Measurements from ENCODE around the gene NRAP.

The NRAP gene

DNA sequence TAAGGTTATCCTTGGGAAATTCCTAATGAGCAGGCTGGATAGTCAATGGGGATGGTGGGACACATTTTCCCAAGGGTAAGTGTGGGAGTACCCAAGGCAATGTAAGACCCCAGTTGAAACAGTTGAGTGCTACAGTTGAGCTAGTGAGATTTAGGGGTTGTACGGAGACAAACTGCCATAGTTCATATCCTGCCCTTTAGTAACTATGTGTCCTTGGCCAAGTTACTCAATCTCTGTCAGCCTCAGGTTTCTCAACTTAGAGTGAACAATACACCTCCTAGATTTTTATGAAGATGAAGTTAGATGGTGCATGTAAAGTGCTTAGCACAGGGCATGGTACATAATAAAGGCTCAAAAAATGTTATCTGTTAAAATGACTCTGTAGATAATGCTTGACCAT lies 90.5 kb downstream of the NRAP start:
- no peak overlapping the region for H3K4me3 ChIP-seq (ENCODE audit: low read depth, low read length)
- TF ChIP-seq, protein P1, sequence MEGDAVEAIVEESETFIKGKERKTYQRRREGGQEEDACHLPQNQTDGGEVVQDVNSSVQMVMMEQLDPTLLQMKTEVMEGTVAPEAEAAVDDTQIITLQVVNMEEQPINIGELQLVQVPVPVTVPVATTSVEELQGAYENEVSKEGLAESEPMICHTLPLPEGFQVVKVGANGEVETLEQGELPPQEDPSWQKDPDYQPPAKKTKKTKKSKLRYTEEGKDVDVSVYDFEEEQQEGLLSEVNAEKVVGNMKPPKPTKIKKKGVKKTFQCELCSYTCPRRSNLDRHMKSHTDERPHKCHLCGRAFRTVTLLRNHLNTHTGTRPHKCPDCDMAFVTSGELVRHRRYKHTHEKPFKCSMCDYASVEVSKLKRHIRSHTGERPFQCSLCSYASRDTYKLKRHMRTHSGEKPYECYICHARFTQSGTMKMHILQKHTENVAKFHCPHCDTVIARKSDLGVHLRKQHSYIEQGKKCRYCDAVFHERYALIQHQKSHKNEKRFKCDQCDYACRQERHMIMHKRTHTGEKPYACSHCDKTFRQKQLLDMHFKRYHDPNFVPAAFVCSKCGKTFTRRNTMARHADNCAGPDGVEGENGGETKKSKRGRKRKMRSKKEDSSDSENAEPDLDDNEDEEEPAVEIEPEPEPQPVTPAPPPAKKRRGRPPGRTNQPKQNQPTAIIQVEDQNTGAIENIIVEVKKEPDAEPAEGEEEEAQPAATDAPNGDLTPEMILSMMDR (IDR thresholded peaks at IDR 0.05; ENCODE audit: low read depth, low read length), result no peak

DNA sequence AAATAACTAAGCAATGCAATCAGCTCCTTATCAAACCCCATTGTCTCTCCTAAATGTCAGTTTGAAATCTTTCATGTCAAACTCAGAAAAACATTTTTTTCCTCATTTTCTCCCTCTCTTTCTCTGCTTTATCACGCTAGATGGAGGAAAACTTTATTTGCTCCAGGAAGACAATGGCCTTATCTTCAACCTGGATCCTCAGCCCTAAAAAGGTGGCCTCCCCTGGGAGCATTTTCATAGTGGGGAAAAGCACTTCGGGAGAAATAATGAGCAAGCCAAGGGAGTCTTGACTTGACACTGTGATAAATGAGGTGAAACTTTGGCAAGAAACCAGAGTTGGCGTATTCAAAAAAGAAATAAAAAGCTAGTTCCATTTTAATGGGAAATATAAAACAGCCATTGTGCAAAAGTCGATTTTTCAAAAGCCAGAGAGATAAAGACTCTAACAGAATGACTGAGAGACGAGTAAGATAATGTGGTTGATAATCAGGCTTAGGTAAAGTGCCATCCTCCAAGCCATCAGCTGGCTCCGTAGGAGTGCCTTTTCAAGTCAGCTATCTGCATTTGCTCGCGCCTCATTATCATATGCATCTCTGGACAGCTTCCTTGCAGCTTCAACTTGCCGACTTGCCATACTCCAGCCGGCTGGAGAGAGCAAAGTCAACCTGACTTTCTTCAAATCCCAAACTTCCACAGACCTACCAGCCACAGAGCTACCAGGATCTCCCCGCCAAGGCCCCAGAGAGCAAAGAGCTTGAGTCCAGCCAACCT lies 91.1 kb downstream of the NRAP start:
- H3K4me3 ChIP-seq (ENCODE audit: low read depth, low read length), result no peak overlapping the region
- TF ChIP-seq, protein P1 (IDR thresholded peaks at IDR 0.05; ENCODE audit: low read depth, low read length), result no peak

DNA sequence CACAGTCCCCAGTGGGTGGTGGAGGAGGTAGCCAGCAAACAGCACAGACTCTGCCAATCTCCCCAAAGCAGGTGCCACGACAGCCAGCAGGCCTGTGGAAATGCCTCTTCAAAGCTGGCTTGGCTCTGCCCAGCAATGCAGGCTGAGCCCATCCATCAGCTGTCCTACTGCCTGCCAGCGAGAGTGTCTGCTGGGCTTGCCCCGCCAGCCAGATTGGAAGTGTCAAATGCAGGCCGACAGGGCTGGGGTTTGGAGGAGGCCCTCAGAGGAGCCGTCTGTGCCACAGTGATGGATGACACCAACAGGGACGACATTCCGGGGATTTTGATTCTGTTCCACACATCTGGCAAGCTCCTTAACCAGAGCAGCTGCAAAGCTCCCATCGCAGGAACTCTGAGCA lies 94.3 kb downstream of the NRAP start:
- H3K4me3 ChIP-seq (ENCODE audit: low read depth, low read length), result no peak overlapping the region
- TF ChIP-seq, protein P1 (IDR thresholded peaks at IDR 0.05; ENCODE audit: low read depth, low read length), result no peak

DNA sequence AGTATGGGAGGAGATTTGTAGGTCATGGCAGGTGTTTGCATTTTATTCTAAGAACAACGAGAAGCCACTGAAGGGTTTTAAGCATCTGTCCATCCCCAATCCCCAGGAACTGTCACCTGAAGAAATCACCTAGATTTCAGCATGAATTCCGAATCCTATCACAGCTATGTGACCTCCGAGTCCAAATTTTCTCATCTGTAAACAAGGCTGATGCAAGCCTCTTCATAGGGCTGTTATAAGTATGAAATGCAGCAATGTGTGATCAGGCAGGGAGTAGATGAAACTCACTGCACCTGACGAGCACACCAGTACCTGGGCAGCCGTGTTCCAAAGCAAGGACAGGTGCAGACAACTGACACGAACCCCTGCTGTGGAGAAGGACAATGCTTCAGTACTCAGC lies 97.0 kb downstream of the NRAP start:
- no peak overlapping the region for H3K4me3 ChIP-seq (ENCODE audit: low read depth, low read length)
- TF ChIP-seq, protein P1 (IDR thresholded peaks at IDR 0.05; ENCODE audit: low read depth, low read length), result no peak

DNA sequence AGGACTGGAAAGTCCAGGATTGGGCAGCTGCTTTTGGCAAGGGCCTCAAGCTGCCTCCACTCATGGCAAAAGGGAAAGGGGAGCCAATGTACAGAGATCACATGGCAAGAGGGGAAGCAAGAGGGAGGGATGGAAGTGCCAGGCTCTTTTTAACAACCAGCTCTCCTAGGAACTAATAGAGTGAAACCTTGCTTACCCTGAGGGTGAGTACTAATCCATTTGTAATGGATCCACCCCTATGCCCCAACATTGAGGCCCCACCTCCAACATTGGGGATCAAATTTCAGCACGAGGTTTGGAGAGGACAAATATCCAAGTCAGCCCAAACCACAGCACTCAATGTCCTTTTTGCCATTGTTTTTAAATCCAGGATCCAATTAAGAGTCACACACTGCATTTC lies 98.5 kb downstream of the NRAP start:
- TF ChIP-seq, protein P1 (IDR thresholded peaks at IDR 0.05; ENCODE audit: low read depth, low read length), result no peak
- no peak overlapping the region for H3K4me3 ChIP-seq (ENCODE audit: low read depth, low read length)

DNA sequence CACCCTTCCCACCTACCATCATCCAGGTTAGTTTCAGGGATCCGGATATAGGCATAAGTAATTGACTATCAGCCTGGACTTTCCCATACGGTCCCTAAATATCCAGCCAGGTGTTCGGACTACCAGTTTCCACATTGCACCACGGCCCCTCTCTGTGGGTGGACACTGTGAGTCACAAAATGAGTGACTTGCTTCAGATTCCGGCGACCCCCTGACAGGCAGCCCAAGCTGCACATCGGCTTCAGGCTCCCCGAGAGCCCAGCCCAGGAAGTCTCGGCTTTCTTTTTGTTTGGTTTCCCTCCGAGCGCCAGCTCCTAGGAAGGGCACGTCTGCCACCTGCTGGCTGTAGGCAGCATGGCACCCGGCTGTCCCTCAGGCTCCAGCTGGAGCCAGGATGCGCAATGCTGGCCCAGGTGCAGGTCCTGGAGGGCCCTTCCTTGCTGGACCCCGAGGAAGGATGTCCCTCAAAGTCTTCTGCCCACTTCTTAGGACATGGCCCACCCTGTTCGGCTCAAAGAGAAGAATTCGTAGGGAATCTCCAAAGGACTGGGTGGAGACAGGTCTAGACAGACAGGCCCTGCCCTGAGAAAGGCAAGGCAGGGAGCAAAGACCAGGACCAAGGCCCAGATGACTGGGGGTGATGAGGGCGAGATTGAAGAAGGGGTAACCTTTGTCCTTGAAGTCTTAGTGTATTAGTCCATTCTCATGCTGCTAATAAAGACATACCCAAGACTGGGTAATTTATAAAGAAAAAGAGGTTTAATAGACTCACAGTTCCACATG lies 100.3 kb downstream of the NRAP start:
- TF ChIP-seq, protein P1 (IDR thresholded peaks at IDR 0.05; ENCODE audit: low read depth, low read length), result peak; percentile 99
- peak overlapping the region; percentile 51 for H3K4me3 ChIP-seq (ENCODE audit: low read depth, low read length)

DNA sequence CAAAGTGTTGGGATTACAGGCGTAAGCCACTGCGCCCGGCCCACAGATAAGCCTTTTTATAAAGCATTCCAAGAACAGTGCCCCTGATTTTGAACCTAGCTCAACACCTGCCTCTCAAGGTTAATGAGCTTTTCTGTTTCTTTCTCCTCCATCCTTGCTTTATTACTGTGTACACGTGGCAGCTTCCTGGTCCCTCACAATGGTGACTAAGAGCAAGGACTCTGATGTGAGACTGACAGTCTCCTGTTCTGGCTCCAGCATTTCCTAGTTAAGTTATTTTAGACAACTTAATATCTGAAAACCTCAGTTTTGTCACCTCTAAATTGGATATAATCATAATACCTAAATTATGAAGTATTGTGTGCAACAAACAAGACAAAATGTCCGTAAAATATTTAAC lies 101.1 kb downstream of the NRAP start:
- H3K4me3 ChIP-seq (ENCODE audit: low read depth, low read length), result no peak overlapping the region
- TF ChIP-seq, protein P1 (IDR thresholded peaks at IDR 0.05; ENCODE audit: low read depth, low read length), result no peak

Measured in WI38 (cell line).